ENCODE data around the gene VPS52.

The VPS52 gene

GRCh38 chr6:33204415-33205190 lies 67.1 kb downstream of the VPS52 start, which contains the start of gene HSD17B8:
Gene HSD17B8 (plus strand): TSS chr6:33204655. CDS start chr6:33204669, 14 bp downstream.
- H3K27me3 Mint-ChIP-seq (ENCODE audit: low read depth, poor library complexity), result peaks cover 22% of the 10 kb centered on the region
- peak within 1 kb of the TSS; percentile 90 for H3K4me3 Mint-ChIP-seq
- H3K27ac Mint-ChIP-seq, result peak within 1 kb of the TSS; percentile 81
- peaks cover 72% of the 10 kb centered on the region for H3K4me1 Mint-ChIP-seq
- TF ChIP-seq CTCF (IDR thresholded peaks at IDR 0.05), result no peak
- H3K36me3 Mint-ChIP-seq (ENCODE audit: low read depth), result peaks cover 25% of the 10 kb centered on the region
- H3K9me3 Mint-ChIP-seq, result no peaks in the 10 kb centered on the region
- peak; percentile 97 for DNase-seq

GRCh38 chr6:33204165-33204414 lies 67.6 kb downstream of the VPS52 start:
- Mint-ChIP-seq H3K4me1 (peaks cover 72% of the 10 kb centered on the region), H3K9me3 (no peaks in the 10 kb centered on the region), H3K36me3 (ENCODE audit: low read depth) (peaks cover 21% of the 10 kb centered on the region), H3K4me3 (peak overlapping the region; percentile 90), H3K27ac (no peak overlapping the region), H3K27me3 (ENCODE audit: low read depth, poor library complexity) (peaks cover 18% of the 10 kb centered on the region)
- TF ChIP-seq CTCF (IDR thresholded peaks at IDR 0.05), result no peak
- no peak for DNase-seq

GRCh38 chr6:33203443-33204164 lies 68.1 kb downstream of the VPS52 start:
- no peak for TF ChIP-seq CTCF (IDR thresholded peaks at IDR 0.05)
- peaks cover 72% of the 10 kb centered on the region for H3K4me1 Mint-ChIP-seq
- H3K27ac Mint-ChIP-seq, result no peak overlapping the region
- peak overlapping the region; percentile 99 for H3K4me3 Mint-ChIP-seq
- H3K9me3 Mint-ChIP-seq, result no peaks in the 10 kb centered on the region
- H3K27me3 Mint-ChIP-seq (ENCODE audit: low read depth, poor library complexity), result peaks cover 18% of the 10 kb centered on the region
- DNase-seq, result no peak
- H3K36me3 Mint-ChIP-seq (ENCODE audit: low read depth), result peaks cover 21% of the 10 kb centered on the region

GRCh38 chr6:33202799-33203198 lies 68.9 kb downstream of the VPS52 start:
- Mint-ChIP-seq H3K27ac (no peak overlapping the region), H3K27me3 (ENCODE audit: low read depth, poor library complexity) (peaks cover 18% of the 10 kb centered on the region), H3K4me1 (peaks cover 80% of the 10 kb centered on the region), H3K9me3 (no peaks in the 10 kb centered on the region), H3K36me3 (ENCODE audit: low read depth) (peaks cover 21% of the 10 kb centered on the region), H3K4me3 (peak overlapping the region; percentile 99)
- DNase-seq, result no peak
- no peak for TF ChIP-seq CTCF (IDR thresholded peaks at IDR 0.05)

- H3K27ac Mint-ChIP-seq, result peak overlapping the region; percentile 58
- H3K4me1 Mint-ChIP-seq, result peaks cover 88% of the 10 kb centered on the region
- no peak for DNase-seq
- TF ChIP-seq CTCF (IDR thresholded peaks at IDR 0.05), result no peak
- H3K27me3 Mint-ChIP-seq (ENCODE audit: low read depth, poor library complexity), result peaks cover 18% of the 10 kb centered on the region
- peaks cover 25% of the 10 kb centered on the region for H3K36me3 Mint-ChIP-seq (ENCODE audit: low read depth)
- H3K9me3 Mint-ChIP-seq, result no peaks in the 10 kb centered on the region
- H3K4me3 Mint-ChIP-seq, result peak overlapping the region; percentile 99
Measured at GRCh38 chr6:33201935-33202334, 69.7 kb downstream of the VPS52 start.

Measured in nephron progenitor cell (in vitro differentiated cells).